PC-3 (cell line): Measurements from ENCODE around the gene MT1B. TPM values are rescaled to one million over a fixed set of nuclear protein-coding genes. Genes with fewer than 3 reads are reported as not detected.

Experiments used
- ATAC-seq: fragments of 200-7000 bp; cut with Tn5 transposase; 2 replicates; pipeline ENCODE4 v1.9.1; 2020; ENCODE audit warnings: mild to moderate bottlenecking, moderate library complexity
- Bru-seq: library from RNA; stranded (reverse); fragments of 400-500 nt; gene quantifications from one replicate; lab custom pipeline; 2021; lab: Mats Ljungman, UMichigan
- BruChase-seq, 2 experiments: library from RNA; stranded (reverse); fragments of 400-500 nt; gene quantifications; one replicate each; lab custom pipeline; 2021; lab: Mats Ljungman, UMichigan
- BruUV-seq: library from RNA; stranded (reverse); fragments of 400-500 nt; replicated peaks from 2 replicates; lab custom pipeline; 2021; lab: Mats Ljungman, UMichigan
- CTCF ChIA-PET: fragments of 300-600 bp; sonication (Branson Sonifier 250); formaldehyde crosslinking; loops from one replicate; lab custom pipeline; 2022; ENCODE audit warnings: antibody characterized with exemption; lab: Charles Lee
- POLR2A ChIA-PET: fragments of 300-600 bp; sonication (Branson Sonifier 250); formaldehyde crosslinking; loops from one replicate; lab custom pipeline; 2022; ENCODE audit warnings: antibody characterized with exemption; ENCODE audit not compliant: unreplicated experiment; lab: Charles Lee
- DNase-seq: peaks from one replicate; pipeline ENCODE4 v3.0.0-alpha.2; 2015
- H2AFZ ChIP-seq: fragments of 300-600 bp; sonication (generic); 2 replicates; pipeline ENCODE4 v1.6.0; 2016; ENCODE audit warnings: antibody characterized with exemption, low read length
- H3F3A ChIP-seq: fragments of 300-600 bp; sonication (generic); one replicate; pipeline ENCODE4 v1.6.0; 2017; ENCODE audit warnings: antibody characterized with exemption, low read length, control low read depth, mild to moderate bottlenecking; ENCODE audit not compliant: unreplicated experiment
- H3K27ac ChIP-seq: fragments of 300-600 bp; sonication (generic); 2 replicates; pipeline ENCODE4 v1.5.1; 2016; ENCODE audit warnings: mild to moderate bottlenecking, low read length
- H3K27me3 ChIP-seq: fragments of 300-600 bp; sonication (generic); 2 replicates; pipeline ENCODE4 v1.6.1; 2016; ENCODE audit warnings: low read length, mixed read lengths
- H3K36me3 ChIP-seq: fragments of 300-600 bp; sonication (generic); 2 replicates; pipeline ENCODE4 v1.6.1; 2016; ENCODE audit warnings: low read depth, mixed run types, low read length, mixed read lengths
- H3K4me1 ChIP-seq: fragments of 300-600 bp; sonication (generic); 2 replicates; pipeline ENCODE4 v1.5.1; 2016; ENCODE audit warnings: low read length; ENCODE audit not compliant: insufficient read depth
- H3K4me2 ChIP-seq: fragments of 300-600 bp; sonication (generic); 2 replicates; pipeline ENCODE4 v1.6.0; 2016; ENCODE audit warnings: low read length
- H3K4me3 ChIP-seq: fragments of 300-600 bp; sonication (generic); 2 replicates; pipeline ENCODE4 v1.5.1; 2016; ENCODE audit warnings: mild to moderate bottlenecking, low read length, mixed read lengths
- H3K79me2 ChIP-seq: fragments of 300-600 bp; sonication (generic); 2 replicates; pipeline ENCODE4 v1.6.1; 2017; ENCODE audit warnings: low read length, mixed read lengths
- H3K9ac ChIP-seq: fragments of 300-600 bp; sonication (generic); 2 replicates; pipeline ENCODE4 v1.6.0; 2016; ENCODE audit warnings: mild to moderate bottlenecking, low read length
- H3K9me2 ChIP-seq: fragments of 300-600 bp; sonication (generic); replicated peaks from 2 replicates; pipeline ENCODE4 v1.6.1; 2016; ENCODE audit warnings: mixed run types, low read length, mixed read lengths
- H3K9me3 ChIP-seq: fragments of 300-600 bp; sonication (generic); 2 replicates; pipeline ENCODE4 v1.6.1; 2016; ENCODE audit warnings: low read length, mixed read lengths
- H4K20me1 ChIP-seq: fragments of 300-600 bp; sonication (generic); 2 replicates; pipeline ENCODE4 v1.6.1; 2016; ENCODE audit warnings: low read length, mixed read lengths
- EZH2 ChIP-seq: fragments of 300-600 bp; sonication (generic); IDR thresholded peaks from one replicate; pipeline ENCODE4 v1.6.1; 2017; ENCODE audit warnings: antibody characterized with exemption, mild to moderate bottlenecking, low read length; ENCODE audit not compliant: unreplicated experiment
- EZH2phosphoT487 ChIP-seq: fragments of 300-600 bp; sonication (generic); IDR thresholded peaks from 2 replicates; pipeline ENCODE4 v1.6.1; 2018; ENCODE audit warnings: mild to moderate bottlenecking, antibody characterized with exemption, low read length, borderline replicate concordance
- intact Hi-C: fragments of 100-400 bp; cut with micrococcal nuclease; formaldehyde crosslinking; loops from 2 replicates; pipeline ENCODE4 v1.9.0; 2023
- long read RNA-seq: library from polyadenylated mRNA; unstranded; transcript quantifications from one replicate; pipeline ENCODE4 v2.0.0, GENCODE V29; 2021; ENCODE audit not compliant: unreplicated experiment
- total RNA-seq: library from RNA; depleted of rRNA; stranded (reverse); fragments of >200 nt; gene quantifications from 2 replicates; pipeline ENCODE4 v1.2.3, GENCODE V29; 2014; rRNA removed
- TF ChIP-seq, protein P1 (sequence below): fragments of 300-600 bp; sonication (generic); conservative IDR thresholded peaks from 2 replicates; pipeline ENCODE4 v1.5.1; 2017; ENCODE audit warnings: antibody characterized with exemption, low read depth, mild to moderate bottlenecking, low read length

The MT1B gene
- total RNA-seq (not detected in 2 replicates), Bru-seq, nascent RNA (not detected), BruChase-seq, experiment 1, labeled RNA remaining after a 6-hour chase (not detected), BruChase-seq, experiment 2, labeled RNA remaining after a 2-hour chase (not detected)
- long read RNA-seq, result 0 reads

DNA sequence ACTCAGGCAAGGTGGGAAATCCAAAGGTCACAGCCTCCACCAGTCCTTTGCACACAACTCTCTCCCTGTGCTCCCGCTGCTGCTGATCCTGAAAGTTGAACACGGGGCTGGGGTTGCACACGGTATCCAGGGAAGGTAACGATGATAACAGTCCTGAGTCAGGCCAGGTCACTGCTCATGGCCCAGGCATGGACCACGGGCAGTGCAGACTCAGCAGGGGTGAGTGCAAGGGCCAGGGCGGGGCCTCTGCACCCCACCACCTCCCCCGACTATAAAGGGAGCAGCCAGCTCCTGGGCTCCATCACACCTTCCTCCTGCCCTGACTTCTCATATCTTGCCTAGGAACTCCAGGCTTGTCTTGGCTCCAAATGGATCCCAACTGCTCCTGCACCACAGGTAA lies at the start of gene MT1B:
Gene MT1B (plus strand): TSS at position 301 of the 400 bp plus-strand sequence. CDS start 68 bp downstream, at position 369.
- ChIA-PET CTCF (no interaction called here), POLR2A (no interaction called here)
- intact Hi-C loops, result loop anchor here (10.0 kb wide), 1 partner anchor 47 kb away; the partner anchor contains the start of gene MT2A
- no peak within 1 kb of the TSS for H3K9ac ChIP-seq
- no peaks in the 10 kb centered on the region for H3K36me3 ChIP-seq
- H3K27ac ChIP-seq, result no peak within 1 kb of the TSS
- H3K9me2 ChIP-seq, result no peaks in the 10 kb centered on the region
- H3K4me3 ChIP-seq, result no peak within 1 kb of the TSS
- H3K4me2 ChIP-seq, result no peak within 1 kb of the TSS
- no peak for DNase-seq
- H3K9me3 ChIP-seq, result no peaks in the 10 kb centered on the region
- no peak for TF ChIP-seq EZH2
- TF ChIP-seq, protein P1, sequence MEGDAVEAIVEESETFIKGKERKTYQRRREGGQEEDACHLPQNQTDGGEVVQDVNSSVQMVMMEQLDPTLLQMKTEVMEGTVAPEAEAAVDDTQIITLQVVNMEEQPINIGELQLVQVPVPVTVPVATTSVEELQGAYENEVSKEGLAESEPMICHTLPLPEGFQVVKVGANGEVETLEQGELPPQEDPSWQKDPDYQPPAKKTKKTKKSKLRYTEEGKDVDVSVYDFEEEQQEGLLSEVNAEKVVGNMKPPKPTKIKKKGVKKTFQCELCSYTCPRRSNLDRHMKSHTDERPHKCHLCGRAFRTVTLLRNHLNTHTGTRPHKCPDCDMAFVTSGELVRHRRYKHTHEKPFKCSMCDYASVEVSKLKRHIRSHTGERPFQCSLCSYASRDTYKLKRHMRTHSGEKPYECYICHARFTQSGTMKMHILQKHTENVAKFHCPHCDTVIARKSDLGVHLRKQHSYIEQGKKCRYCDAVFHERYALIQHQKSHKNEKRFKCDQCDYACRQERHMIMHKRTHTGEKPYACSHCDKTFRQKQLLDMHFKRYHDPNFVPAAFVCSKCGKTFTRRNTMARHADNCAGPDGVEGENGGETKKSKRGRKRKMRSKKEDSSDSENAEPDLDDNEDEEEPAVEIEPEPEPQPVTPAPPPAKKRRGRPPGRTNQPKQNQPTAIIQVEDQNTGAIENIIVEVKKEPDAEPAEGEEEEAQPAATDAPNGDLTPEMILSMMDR, result no peak
- no peak for TF ChIP-seq EZH2phosphoT487
- H3F3A ChIP-seq, result no peaks in the 10 kb centered on the region
- peaks cover 15% of the 10 kb centered on the region for H3K4me1 ChIP-seq
- H2AFZ ChIP-seq, result no peak within 1 kb of the TSS
- BruUV-seq, result no TSS peak
- no peaks in the 10 kb centered on the region for H3K79me2 ChIP-seq
- H4K20me1 ChIP-seq, result no peaks in the 10 kb centered on the region
- no peak for ATAC-seq
- H3K27me3 ChIP-seq, result no peaks in the 10 kb centered on the region

DNA sequence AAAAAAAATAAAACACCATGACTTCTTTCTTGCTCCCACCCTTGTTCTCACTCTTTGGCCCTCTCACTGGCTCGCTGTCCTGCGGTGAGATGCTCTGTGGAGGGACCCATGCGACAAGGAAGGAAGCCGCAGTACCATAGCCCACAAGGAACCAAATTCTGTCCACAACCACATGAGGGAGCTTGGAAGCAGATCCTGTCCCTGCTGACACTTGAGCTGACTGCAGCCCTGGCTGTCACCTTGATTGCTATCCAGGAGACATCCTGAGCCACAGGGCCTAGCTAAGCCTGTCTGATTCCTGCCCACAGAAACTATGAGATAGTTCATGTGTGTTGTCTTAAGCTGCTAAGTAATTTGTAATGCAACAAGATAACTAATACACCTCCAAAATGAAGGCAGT lies 48.1 kb upstream of the MT1B start:
- BruUV-seq, result no TSS peak
- intact Hi-C loops, result loop anchor here (1.0 to 10.0 kb wide), 2 partner anchors 51 to 99 kb away; partner anchors contain the start of genes MT1B and MT1F
- ATAC-seq, result peak; percentile 7; the same call in 1 of the 2 replicates
- Histone ChIP-seq H3K27ac (no peak overlapping the region), H4K20me1 (no peaks in the 10 kb centered on the region), H3K9me3 (no peaks in the 10 kb centered on the region), H3K36me3 (no peaks in the 10 kb centered on the region), H3K4me1 (peaks cover 39% of the 10 kb centered on the region), H3K27me3 (no peaks in the 10 kb centered on the region), H2AFZ (no peak overlapping the region), H3K79me2 (peaks cover 2% of the 10 kb centered on the region), H3K4me3 (no peak overlapping the region), H3K4me2 (no peak overlapping the region), H3K9me2 (no peaks in the 10 kb centered on the region), H3K9ac (no peak overlapping the region), H3F3A (peaks cover 14% of the 10 kb centered on the region)
- CTCF ChIA-PET, result interaction anchor here (0.7 to 1.4 kb wide), 3 partner anchors 40 to 99 kb away, joined by 4 to 29 read pairs (median 6); no protein-coding TSS in a partner anchor
- POLR2A ChIA-PET, result interaction anchor here (0.5 to 1.0 kb wide), 2 partner anchors 54 to 69 kb away, joined by 4 to 9 read pairs; no protein-coding TSS in a partner anchor
- TF ChIP-seq, protein P1, result peak; percentile 58
- no peak for TF ChIP-seq EZH2phosphoT487
- DNase-seq, result peak; percentile 72

DNA sequence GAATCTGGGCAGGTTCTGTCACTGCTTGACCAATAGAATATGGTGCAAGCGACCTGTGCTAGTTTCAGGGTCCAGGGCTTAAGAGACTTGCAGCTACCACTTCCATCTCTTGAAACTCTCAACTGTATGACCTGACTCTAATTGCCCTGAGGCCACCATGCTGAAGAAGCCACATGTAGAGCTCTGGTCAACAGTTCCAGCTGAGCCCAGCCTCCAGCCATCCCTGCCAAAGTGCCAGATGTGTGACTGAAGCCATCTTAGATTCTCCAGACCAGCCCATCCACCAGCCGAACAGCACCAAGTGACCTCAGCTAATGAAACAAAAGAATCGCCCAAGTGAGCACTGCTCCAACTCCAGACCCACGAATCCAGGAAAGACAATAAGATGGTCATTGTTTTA lies 46.7 kb upstream of the MT1B start:
- ChIA-PET POLR2A (no interaction called here), CTCF (no interaction called here)
- H3K9ac ChIP-seq, result no peak overlapping the region
- no peaks in the 10 kb centered on the region for H4K20me1 ChIP-seq
- intact Hi-C loops, result loop anchor here (5.0 to 10.0 kb wide), 3 partner anchors 50 to 182 kb away; partner anchors contain the start of genes MT1B, MT1F and MT1X
- H3K9me2 ChIP-seq, result no peaks in the 10 kb centered on the region
- H3K27ac ChIP-seq, result no peak overlapping the region
- no peak overlapping the region for H3K4me3 ChIP-seq
- H3K36me3 ChIP-seq, result no peaks in the 10 kb centered on the region
- ATAC-seq, result no peak
- no peak overlapping the region for H3K4me2 ChIP-seq
- no peak for DNase-seq
- peaks cover 14% of the 10 kb centered on the region for H3F3A ChIP-seq
- no peaks in the 10 kb centered on the region for H3K27me3 ChIP-seq
- peaks cover 12% of the 10 kb centered on the region for H3K79me2 ChIP-seq
- no peaks in the 10 kb centered on the region for H3K9me3 ChIP-seq
- BruUV-seq, result no TSS peak
- TF ChIP-seq EZH2phosphoT487 (no peak), EZH2 (no peak)
- TF ChIP-seq, protein P1, result no peak
- no peak overlapping the region for H2AFZ ChIP-seq
- H3K4me1 ChIP-seq, result peaks cover 44% of the 10 kb centered on the region
